Transverse colon (tissue), 3 donors: ENCODE results near the gene RHO.

Experiments
- POLR2A ChIP-seq: fragments of 450-650 bp; IDR thresholded peaks from one replicate; pipeline ENCODE4 v1.6.1; 2016; ENCODE audit warnings: antibody characterized with exemption, mild to moderate bottlenecking, moderate library complexity
- TF ChIP-seq, protein P1 (sequence below), 5 experiments: fragments of 200-600 bp in 3 of 5; fragments of 450-650 bp in 2 of 5; sonication (generic) in 3 of 5; IDR thresholded peaks; 1 replicate in 2 of 5; 2 replicates in 3 of 5; pipeline ENCODE4 v1.5.1; 2016 to 2017; ENCODE audit warnings: antibody characterized with exemption in 5 of 5, inconsistent platforms in 3 of 5, mild to moderate bottlenecking in 2 of 5, moderate library complexity in 1 of 5

DNA sequence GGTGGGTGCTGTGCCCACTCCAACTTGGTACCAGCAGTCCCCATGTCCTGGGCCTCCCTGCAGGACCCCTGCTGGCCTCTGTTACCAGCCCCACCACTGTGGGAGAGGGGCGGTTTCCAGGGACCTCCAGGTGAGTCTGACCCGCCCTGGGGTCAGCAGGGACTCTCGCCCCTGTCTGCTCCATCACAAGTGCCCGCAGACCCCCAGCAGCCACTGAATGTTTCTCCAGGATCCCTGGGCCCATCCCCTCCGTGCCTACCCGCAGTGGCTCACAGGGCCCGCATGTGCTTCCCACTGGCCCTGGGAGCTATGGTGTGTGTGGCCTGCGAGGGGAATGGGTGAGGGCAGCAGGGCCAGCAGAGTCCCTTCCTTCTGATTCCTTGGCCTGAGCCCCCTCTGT lies 9.9 kb upstream of the RHO start:
- TF ChIP-seq, protein P1, sequence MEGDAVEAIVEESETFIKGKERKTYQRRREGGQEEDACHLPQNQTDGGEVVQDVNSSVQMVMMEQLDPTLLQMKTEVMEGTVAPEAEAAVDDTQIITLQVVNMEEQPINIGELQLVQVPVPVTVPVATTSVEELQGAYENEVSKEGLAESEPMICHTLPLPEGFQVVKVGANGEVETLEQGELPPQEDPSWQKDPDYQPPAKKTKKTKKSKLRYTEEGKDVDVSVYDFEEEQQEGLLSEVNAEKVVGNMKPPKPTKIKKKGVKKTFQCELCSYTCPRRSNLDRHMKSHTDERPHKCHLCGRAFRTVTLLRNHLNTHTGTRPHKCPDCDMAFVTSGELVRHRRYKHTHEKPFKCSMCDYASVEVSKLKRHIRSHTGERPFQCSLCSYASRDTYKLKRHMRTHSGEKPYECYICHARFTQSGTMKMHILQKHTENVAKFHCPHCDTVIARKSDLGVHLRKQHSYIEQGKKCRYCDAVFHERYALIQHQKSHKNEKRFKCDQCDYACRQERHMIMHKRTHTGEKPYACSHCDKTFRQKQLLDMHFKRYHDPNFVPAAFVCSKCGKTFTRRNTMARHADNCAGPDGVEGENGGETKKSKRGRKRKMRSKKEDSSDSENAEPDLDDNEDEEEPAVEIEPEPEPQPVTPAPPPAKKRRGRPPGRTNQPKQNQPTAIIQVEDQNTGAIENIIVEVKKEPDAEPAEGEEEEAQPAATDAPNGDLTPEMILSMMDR (IDR thresholded peaks at IDR 0.05): no peak
- TF ChIP-seq POLR2A: no peak
